PC-3 (cell line): Measurements from ENCODE around the gene ZAR1. TPM values are rescaled to one million over a fixed set of nuclear protein-coding genes. Genes with fewer than 3 reads are reported as not detected.

Experiments
- ATAC-seq: fragments of 200-7000 bp; cut with Tn5 transposase; 2 replicates; pipeline ENCODE4 v1.9.1; 2020; ENCODE audit warnings: mild to moderate bottlenecking, moderate library complexity
- BruUV-seq: library from RNA; stranded (reverse); fragments of 400-500 nt; replicated peaks from 2 replicates; lab custom pipeline; 2021; lab: Mats Ljungman, UMichigan
- CTCF ChIA-PET: fragments of 300-600 bp; sonication (Branson Sonifier 250); formaldehyde crosslinking; loops from one replicate; lab custom pipeline; 2022; ENCODE audit warnings: antibody characterized with exemption; lab: Charles Lee
- POLR2A ChIA-PET: fragments of 300-600 bp; sonication (Branson Sonifier 250); formaldehyde crosslinking; loops from one replicate; lab custom pipeline; 2022; ENCODE audit warnings: antibody characterized with exemption; ENCODE audit not compliant: unreplicated experiment; lab: Charles Lee
- DNase-seq: peaks from one replicate; pipeline ENCODE4 v3.0.0-alpha.2; 2015
- H2AFZ ChIP-seq: fragments of 300-600 bp; sonication (generic); 2 replicates; pipeline ENCODE4 v1.6.0; 2016; ENCODE audit warnings: antibody characterized with exemption, low read length
- H3F3A ChIP-seq: fragments of 300-600 bp; sonication (generic); one replicate; pipeline ENCODE4 v1.6.0; 2017; ENCODE audit warnings: antibody characterized with exemption, low read length, control low read depth, mild to moderate bottlenecking; ENCODE audit not compliant: unreplicated experiment
- H3K27ac ChIP-seq: fragments of 300-600 bp; sonication (generic); 2 replicates; pipeline ENCODE4 v1.5.1; 2016; ENCODE audit warnings: mild to moderate bottlenecking, low read length
- H3K27me3 ChIP-seq: fragments of 300-600 bp; sonication (generic); 2 replicates; pipeline ENCODE4 v1.6.1; 2016; ENCODE audit warnings: low read length, mixed read lengths
- H3K36me3 ChIP-seq: fragments of 300-600 bp; sonication (generic); 2 replicates; pipeline ENCODE4 v1.6.1; 2016; ENCODE audit warnings: low read depth, mixed run types, low read length, mixed read lengths
- H3K4me1 ChIP-seq: fragments of 300-600 bp; sonication (generic); 2 replicates; pipeline ENCODE4 v1.5.1; 2016; ENCODE audit warnings: low read length; ENCODE audit not compliant: insufficient read depth
- H3K4me2 ChIP-seq: fragments of 300-600 bp; sonication (generic); 2 replicates; pipeline ENCODE4 v1.6.0; 2016; ENCODE audit warnings: low read length
- H3K4me3 ChIP-seq: fragments of 300-600 bp; sonication (generic); 2 replicates; pipeline ENCODE4 v1.5.1; 2016; ENCODE audit warnings: mild to moderate bottlenecking, low read length, mixed read lengths
- H3K79me2 ChIP-seq: fragments of 300-600 bp; sonication (generic); 2 replicates; pipeline ENCODE4 v1.6.1; 2017; ENCODE audit warnings: low read length, mixed read lengths
- H3K9ac ChIP-seq: fragments of 300-600 bp; sonication (generic); 2 replicates; pipeline ENCODE4 v1.6.0; 2016; ENCODE audit warnings: mild to moderate bottlenecking, low read length
- H3K9me2 ChIP-seq: fragments of 300-600 bp; sonication (generic); replicated peaks from 2 replicates; pipeline ENCODE4 v1.6.1; 2016; ENCODE audit warnings: mixed run types, low read length, mixed read lengths
- H3K9me3 ChIP-seq: fragments of 300-600 bp; sonication (generic); 2 replicates; pipeline ENCODE4 v1.6.1; 2016; ENCODE audit warnings: low read length, mixed read lengths
- H4K20me1 ChIP-seq: fragments of 300-600 bp; sonication (generic); 2 replicates; pipeline ENCODE4 v1.6.1; 2016; ENCODE audit warnings: low read length, mixed read lengths
- EZH2 ChIP-seq: fragments of 300-600 bp; sonication (generic); IDR thresholded peaks from one replicate; pipeline ENCODE4 v1.6.1; 2017; ENCODE audit warnings: antibody characterized with exemption, mild to moderate bottlenecking, low read length; ENCODE audit not compliant: unreplicated experiment
- EZH2phosphoT487 ChIP-seq: fragments of 300-600 bp; sonication (generic); IDR thresholded peaks from 2 replicates; pipeline ENCODE4 v1.6.1; 2018; ENCODE audit warnings: mild to moderate bottlenecking, antibody characterized with exemption, low read length, borderline replicate concordance
- intact Hi-C: fragments of 100-400 bp; cut with micrococcal nuclease; formaldehyde crosslinking; loops from 2 replicates; pipeline ENCODE4 v1.9.0; 2023
- total RNA-seq: library from RNA; depleted of rRNA; stranded (reverse); fragments of >200 nt; gene quantifications from 2 replicates; pipeline ENCODE4 v1.2.3, GENCODE V29; 2014
- TF ChIP-seq, protein P1 (sequence below): fragments of 300-600 bp; sonication (generic); conservative IDR thresholded peaks from 2 replicates; pipeline ENCODE4 v1.5.1; 2017; ENCODE audit warnings: antibody characterized with exemption, low read depth, mild to moderate bottlenecking, low read length

Gene ZAR1
- total RNA-seq, 1 experiment from 2014 or later: not detected

- no peak for DNase-seq
- no peaks in the 10 kb centered on the region for H3K27me3 ChIP-seq
- no peak overlapping the region for H3K9ac ChIP-seq
- no peaks in the 10 kb centered on the region for H3K79me2 ChIP-seq
- H3K4me1 ChIP-seq: no peaks in the 10 kb centered on the region
- no TSS peak for BruUV-seq
- no peaks in the 10 kb centered on the region for H3K36me3 ChIP-seq
- TF ChIP-seq EZH2 (no peak), EZH2phosphoT487 (no peak)
- TF ChIP-seq, protein P1, sequence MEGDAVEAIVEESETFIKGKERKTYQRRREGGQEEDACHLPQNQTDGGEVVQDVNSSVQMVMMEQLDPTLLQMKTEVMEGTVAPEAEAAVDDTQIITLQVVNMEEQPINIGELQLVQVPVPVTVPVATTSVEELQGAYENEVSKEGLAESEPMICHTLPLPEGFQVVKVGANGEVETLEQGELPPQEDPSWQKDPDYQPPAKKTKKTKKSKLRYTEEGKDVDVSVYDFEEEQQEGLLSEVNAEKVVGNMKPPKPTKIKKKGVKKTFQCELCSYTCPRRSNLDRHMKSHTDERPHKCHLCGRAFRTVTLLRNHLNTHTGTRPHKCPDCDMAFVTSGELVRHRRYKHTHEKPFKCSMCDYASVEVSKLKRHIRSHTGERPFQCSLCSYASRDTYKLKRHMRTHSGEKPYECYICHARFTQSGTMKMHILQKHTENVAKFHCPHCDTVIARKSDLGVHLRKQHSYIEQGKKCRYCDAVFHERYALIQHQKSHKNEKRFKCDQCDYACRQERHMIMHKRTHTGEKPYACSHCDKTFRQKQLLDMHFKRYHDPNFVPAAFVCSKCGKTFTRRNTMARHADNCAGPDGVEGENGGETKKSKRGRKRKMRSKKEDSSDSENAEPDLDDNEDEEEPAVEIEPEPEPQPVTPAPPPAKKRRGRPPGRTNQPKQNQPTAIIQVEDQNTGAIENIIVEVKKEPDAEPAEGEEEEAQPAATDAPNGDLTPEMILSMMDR: no peak
- intact Hi-C loops: no loop called here
- no peaks in the 10 kb centered on the region for H3F3A ChIP-seq
- no peak overlapping the region for H3K4me2 ChIP-seq
- no peak for ATAC-seq
- no peak overlapping the region for H2AFZ ChIP-seq
- H3K4me3 ChIP-seq: no peak overlapping the region
- CTCF ChIA-PET: no interaction called here
- POLR2A ChIA-PET: no interaction called here
- no peaks in the 10 kb centered on the region for H3K9me3 ChIP-seq
- H4K20me1 ChIP-seq: no peaks in the 10 kb centered on the region
- H3K9me2 ChIP-seq: no peaks in the 10 kb centered on the region
- no peak overlapping the region for H3K27ac ChIP-seq
Observed at GRCh38 chr4:48490680-48491513, 845 bp downstream of the ZAR1 start.

DNA sequence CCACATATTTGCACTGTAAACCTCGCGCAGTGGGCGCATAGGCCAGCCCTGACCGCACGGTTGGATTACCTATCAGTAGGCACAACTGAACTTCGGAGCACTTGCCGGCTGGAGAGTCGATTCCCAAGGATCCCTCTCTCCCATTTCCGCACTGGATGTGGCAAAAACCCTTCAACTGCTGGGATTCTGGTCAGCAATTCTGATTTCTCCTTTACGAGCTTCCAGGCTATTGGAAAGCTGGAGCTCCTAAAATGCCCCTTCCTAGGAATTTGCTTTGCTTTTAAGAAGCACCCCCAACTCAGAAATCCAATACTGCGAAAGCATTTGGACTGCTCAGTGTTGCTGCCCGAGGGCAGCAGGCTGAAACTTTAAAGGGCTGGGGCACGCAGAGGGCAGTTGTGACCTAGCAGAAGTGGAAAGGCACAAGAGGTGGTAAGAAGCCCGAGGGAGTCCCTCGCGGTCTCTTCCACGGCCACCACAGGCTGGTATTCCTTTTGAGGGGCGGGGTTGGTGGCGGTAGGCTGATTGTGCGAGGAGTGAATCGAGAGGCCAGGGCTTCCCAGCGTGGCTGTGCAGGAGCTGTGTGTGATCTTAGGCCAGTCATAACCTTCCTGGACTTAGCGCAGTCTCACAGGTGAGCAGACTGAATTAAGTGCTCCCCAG, 1.6 kb downstream of the ZAR1 start:
- H3K9me2 ChIP-seq: no peaks in the 10 kb centered on the region
- H3K4me3 ChIP-seq: no peak overlapping the region
- no peaks in the 10 kb centered on the region for H3F3A ChIP-seq
- BruUV-seq: no TSS peak
- ChIA-PET CTCF (no interaction called here), POLR2A (no interaction called here)
- no peak overlapping the region for H2AFZ ChIP-seq
- no peaks in the 10 kb centered on the region for H3K79me2 ChIP-seq
- intact Hi-C loops: no loop called here
- no peak for DNase-seq
- H3K36me3 ChIP-seq: no peaks in the 10 kb centered on the region
- H3K27ac ChIP-seq: no peak overlapping the region
- H3K9me3 ChIP-seq: no peaks in the 10 kb centered on the region
- ATAC-seq: no peak
- H4K20me1 ChIP-seq: no peaks in the 10 kb centered on the region
- H3K4me2 ChIP-seq: no peak overlapping the region
- no peak overlapping the region for H3K9ac ChIP-seq
- TF ChIP-seq EZH2: no peak
- TF ChIP-seq, protein P1: no peak
- no peak for TF ChIP-seq EZH2phosphoT487
- no peaks in the 10 kb centered on the region for H3K4me1 ChIP-seq
- H3K27me3 ChIP-seq: no peaks in the 10 kb centered on the region
